Hematopoietic multipotent progenitor cell (in vitro differentiated cells): ENCODE data around the gene SLC66A3. TPM values are rescaled to one million over a fixed set of nuclear protein-coding genes. Genes with fewer than 3 reads are reported as not detected.

Experiments used
- DNase-seq, 3 donors: peaks; one replicate each; pipeline ENCODE4 v3.0.0-alpha.2; 2011 to 2015; ENCODE audit warnings: low read depth in 2 of 3, low spot score in 2 of 3
- total RNA-seq: library from RNA; depleted of rRNA; stranded (reverse); fragments of >200 nt; gene quantifications from one replicate; pipeline ENCODE4 v1.2.3, GENCODE V29; 2012

SLC66A3 gene
- total RNA-seq, 1 donor: 42.5 TPM

GRCh38 chr2:11208083-11208482 is 52.8 kb downstream of the SLC66A3 start:
- no peak for DNase-seq

- no peak for DNase-seq
These were observed 57.4 kb downstream of the SLC66A3 start for GRCh38 chr2:11212645-11213044.

GRCh38 chr2:11213090-11213638 is 57.9 kb downstream of the SLC66A3 start:
- no peak for DNase-seq

GRCh38 chr2:11213975-11214374 is 58.7 kb downstream of the SLC66A3 start:
- DNase-seq: no peak

- no peak for DNase-seq
These were observed 59.5 kb downstream of the SLC66A3 start for GRCh38 chr2:11214770-11215169.

GRCh38 chr2:11215407-11215806 is 60.1 kb downstream of the SLC66A3 start:
- DNase-seq: no peak

- DNase-seq: no peak
These were observed 65.2 kb downstream of the SLC66A3 start for GRCh38 chr2:11220445-11220844.

- no peak for DNase-seq
These were observed 67.6 kb downstream of the SLC66A3 start for GRCh38 chr2:11222845-11223244.

GRCh38 chr2:11224887-11225286 is 69.6 kb downstream of the SLC66A3 start:
- peak in 1 of 3 donors; percentile 21 for DNase-seq

GRCh38 chr2:11227595-11227994 is 72.3 kb downstream of the SLC66A3 start:
- DNase-seq: no peak

Other genes with a start within 250 kb of the SLC66A3 start
- under 0.01 TPM for gene KCNF1, start 243.5 kb upstream of the SLC66A3 start, total RNA-seq
- gene ROCK2, start 189.2 kb downstream of the SLC66A3 start, total RNA-seq: 7.0 TPM